Suprapubic skin (tissue), 4 donors: ENCODE measurements around the gene AMER3. TPM values are rescaled to one million over a fixed set of nuclear protein-coding genes. Genes with fewer than 3 reads are reported as not detected.

Source experiments
- DNase-seq, 2 donors: peaks; one replicate each; pipeline ENCODE4 v3.0.0-alpha.2; 2019; ENCODE audit warnings: low spot score in 2 of 2
- H3K27ac ChIP-seq: fragments of 200-600 bp; sonication (generic); one replicate; pipeline ENCODE4 v1.5.1; 2019
- H3K27me3 ChIP-seq: fragments of 200-600 bp; sonication (generic); one replicate; pipeline ENCODE4 v1.5.1; 2019
- H3K36me3 ChIP-seq: fragments of 200-600 bp; sonication (generic); one replicate; pipeline ENCODE4 v1.5.1; 2019
- H3K4me1 ChIP-seq: fragments of 200-600 bp; sonication (generic); one replicate; pipeline ENCODE4 v1.5.1; 2019
- H3K4me3 ChIP-seq: fragments of 200-600 bp; sonication (generic); one replicate; pipeline ENCODE4 v1.5.1; 2019; ENCODE audit warnings: mild to moderate bottlenecking
- H3K9me3 ChIP-seq: fragments of 200-600 bp; sonication (generic); one replicate; pipeline ENCODE4 v1.5.1; 2019
- CTCF ChIP-seq, 2 donors: fragments of 200-600 bp in 1 of 2; fragments of 450-650 bp in 1 of 2; sonication (generic) in 1 of 2; IDR thresholded peaks; one replicate each; pipeline ENCODE4 v1.5.1; 2016 to 2019; ENCODE audit warnings: antibody characterized with exemption in 2 of 2, mild to moderate bottlenecking in 1 of 2, moderate library complexity in 1 of 2
- EP300 ChIP-seq: sonication (generic); formaldehyde crosslinking; IDR thresholded peaks from one replicate; pipeline ENCODE4 v1.6.1; 2017; ENCODE audit warnings: antibody characterized with exemption
- POLR2A ChIP-seq, 2 donors: fragments of 450-650 bp; IDR thresholded peaks; one replicate each; pipeline ENCODE4 v1.6.1; 2017; ENCODE audit warnings: antibody characterized with exemption in 2 of 2, mild to moderate bottlenecking in 2 of 2, moderate library complexity in 2 of 2
- POLR2AphosphoS5 ChIP-seq, 3 donors: sonication (generic); formaldehyde crosslinking; IDR thresholded peaks; one replicate each; pipeline ENCODE4 v1.6.1; 2017; ENCODE audit warnings: antibody characterized with exemption in 3 of 3
- WGBS: methylation state at CpG from one replicate; pipeline ENCODE4 v1.1.5; 2018; 5-methylcytosine and 5-hydroxymethylcytosine counted together
- total RNA-seq, 4 donors: library from RNA; depleted of rRNA; stranded (reverse); fragments of >200 nt; gene quantifications; one replicate each; pipeline ENCODE4 v1.1.0, GENCODE V29; 2016

AMER3 gene
- total RNA-seq, 4 donors from 2014 or later: not detected

- 100% methylated on average over 1 of the region's 1 CpG for WGBS
- no peak for DNase-seq
- H3K4me3 ChIP-seq: no peak overlapping the region
- no peaks in the 10 kb centered on the region for H3K27me3 ChIP-seq
- peaks cover 18% of the 10 kb centered on the region for H3K4me1 ChIP-seq
- no peaks in the 10 kb centered on the region for H3K36me3 ChIP-seq
- no peak overlapping the region for H3K27ac ChIP-seq
- no peaks in the 10 kb centered on the region for H3K9me3 ChIP-seq
- TF ChIP-seq EP300 (no peak), POLR2A (IDR thresholded peaks at IDR 0.05) (no peak), CTCF (IDR thresholded peaks at IDR 0.05) (no peak)
Measured at GRCh38 chr2:130799295-130799694, 44.0 kb downstream of the AMER3 start.

- 63% methylated on average over 4 of the region's 4 CpGs for WGBS
- no peaks in the 10 kb centered on the region for H3K36me3 ChIP-seq
- H3K27me3 ChIP-seq: no peaks in the 10 kb centered on the region
- no peak for TF ChIP-seq POLR2AphosphoS5 (IDR thresholded peaks at IDR 0.05)
- no peak for TF ChIP-seq EP300
- no peak for TF ChIP-seq CTCF (IDR thresholded peaks at IDR 0.05)
- no peak for TF ChIP-seq POLR2A (IDR thresholded peaks at IDR 0.05)
- H3K9me3 ChIP-seq: no peaks in the 10 kb centered on the region
- no peak overlapping the region for H3K27ac ChIP-seq
- peaks cover 17% of the 10 kb centered on the region for H3K4me1 ChIP-seq
- no peak overlapping the region for H3K4me3 ChIP-seq
- DNase-seq: no peak
Measured at GRCh38 chr2:130805613-130806012, 50.3 kb downstream of the AMER3 start.

GRCh38 chr2:130806370-130806769, 51.0 kb downstream of the AMER3 start:
- WGBS: 83% methylated on average over 4 of the region's 4 CpGs
- Histone ChIP-seq H3K36me3 (no peaks in the 10 kb centered on the region), H3K9me3 (no peaks in the 10 kb centered on the region), H3K27ac (no peak overlapping the region), H3K4me1 (peaks cover 17% of the 10 kb centered on the region), H3K4me3 (no peak overlapping the region), H3K27me3 (no peaks in the 10 kb centered on the region)
- DNase-seq: no peak
- TF ChIP-seq EP300: no peak
- no peak for TF ChIP-seq CTCF (IDR thresholded peaks at IDR 0.05)

- TF ChIP-seq EP300 (no peak), POLR2A (IDR thresholded peaks at IDR 0.05) (no peak), CTCF (IDR thresholded peaks at IDR 0.05) (no peak), POLR2AphosphoS5 (IDR thresholded peaks at IDR 0.05) (no peak)
- peak overlapping the region; percentile 87 for H3K27ac ChIP-seq
- peaks cover 17% of the 10 kb centered on the region for H3K4me1 ChIP-seq
- H3K36me3 ChIP-seq: no peaks in the 10 kb centered on the region
- no peaks in the 10 kb centered on the region for H3K27me3 ChIP-seq
- no peak overlapping the region for H3K4me3 ChIP-seq
- no peak for DNase-seq
- WGBS: 49% methylated on average over 14 of the region's 14 CpGs
- H3K9me3 ChIP-seq: no peaks in the 10 kb centered on the region
Measured at GRCh38 chr2:130807659-130808385, 52.5 kb downstream of the AMER3 start.

GRCh38 chr2:130808482-130809268, 53.3 kb downstream of the AMER3 start:
- H3K27me3 ChIP-seq: no peaks in the 10 kb centered on the region
- TF ChIP-seq POLR2A (IDR thresholded peaks at IDR 0.05) (no peak), CTCF (IDR thresholded peaks at IDR 0.05) (no peak), EP300 (no peak), POLR2AphosphoS5 (IDR thresholded peaks at IDR 0.05) (no peak)
- no peak overlapping the region for H3K4me3 ChIP-seq
- peaks cover 17% of the 10 kb centered on the region for H3K4me1 ChIP-seq
- DNase-seq: no peak
- no peaks in the 10 kb centered on the region for H3K36me3 ChIP-seq
- no peaks in the 10 kb centered on the region for H3K9me3 ChIP-seq
- WGBS: 43% methylated on average over 12 of the region's 12 CpGs
- H3K27ac ChIP-seq: peak overlapping the region; percentile 87
